ENCODE measurements around the gene ATP9A.

Gene ATP9A

GRCh38 chr20:51597389-51598231, 170.6 kb downstream of the ATP9A start:
- no peak for DNase-seq (ENCODE audit: low read depth)

DNA sequence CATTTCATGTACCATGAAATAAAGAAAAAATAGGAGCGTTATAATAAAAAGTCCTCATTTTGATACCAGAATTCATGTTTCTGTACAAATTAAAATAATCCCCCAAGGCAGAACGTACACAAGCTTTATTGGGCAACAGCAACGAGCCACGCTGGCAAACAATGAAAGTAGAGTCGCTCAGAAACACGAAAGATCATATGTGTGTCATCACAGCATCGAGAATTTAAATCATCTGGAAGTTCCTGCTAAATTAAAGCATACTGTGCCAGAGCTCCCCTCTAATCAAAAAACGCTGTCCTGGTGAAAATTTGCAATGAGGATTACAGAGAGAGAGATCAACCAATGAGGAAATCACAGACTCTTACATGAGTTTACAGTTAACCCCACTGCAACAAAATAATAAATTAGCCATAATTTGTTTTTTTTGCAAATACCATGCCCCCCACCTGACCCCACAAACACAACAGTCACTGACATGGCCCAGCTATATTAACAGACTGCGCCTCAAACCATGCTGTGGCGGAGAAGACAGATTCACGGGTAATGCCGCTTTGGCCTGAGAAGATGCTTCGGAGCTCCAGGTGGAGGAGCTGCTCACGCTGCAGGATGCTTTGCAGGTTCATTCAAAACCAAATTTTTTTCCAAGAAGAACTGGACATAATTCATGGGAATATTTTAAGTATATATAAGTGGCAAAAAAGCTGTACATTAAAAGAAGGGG, 171.4 kb downstream of the ATP9A start:
- DNase-seq (ENCODE audit: low read depth), result peak; percentile 32

DNA sequence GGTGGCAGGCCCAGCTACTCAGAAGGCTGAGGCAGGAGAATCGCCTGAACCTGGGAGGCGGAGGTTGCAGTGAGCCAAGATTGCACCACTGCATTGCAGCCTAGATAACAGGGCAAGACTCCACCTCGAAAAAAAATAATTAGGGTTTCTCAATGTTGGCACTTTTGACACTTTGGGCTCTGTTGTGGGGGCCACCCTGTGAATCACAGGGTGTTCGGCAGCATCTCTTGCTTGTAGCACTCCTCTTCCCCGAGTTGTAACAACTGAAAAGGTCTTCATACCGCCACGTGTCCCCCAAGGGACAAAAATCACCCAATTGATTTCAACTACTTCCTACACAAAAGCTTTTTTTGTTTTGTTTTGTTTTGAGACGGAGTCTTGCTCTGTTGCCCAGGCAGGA, 172.4 kb downstream of the ATP9A start:
- no peak for DNase-seq (ENCODE audit: low read depth)

- peak; percentile 83 for DNase-seq (ENCODE audit: low read depth)
Observed at GRCh38 chr20:51595058-51595532, 173.1 kb downstream of the ATP9A start.

- DNase-seq (ENCODE audit: low read depth), result no peak
Observed at GRCh38 chr20:51594236-51595057, 173.7 kb downstream of the ATP9A start.

DNA sequence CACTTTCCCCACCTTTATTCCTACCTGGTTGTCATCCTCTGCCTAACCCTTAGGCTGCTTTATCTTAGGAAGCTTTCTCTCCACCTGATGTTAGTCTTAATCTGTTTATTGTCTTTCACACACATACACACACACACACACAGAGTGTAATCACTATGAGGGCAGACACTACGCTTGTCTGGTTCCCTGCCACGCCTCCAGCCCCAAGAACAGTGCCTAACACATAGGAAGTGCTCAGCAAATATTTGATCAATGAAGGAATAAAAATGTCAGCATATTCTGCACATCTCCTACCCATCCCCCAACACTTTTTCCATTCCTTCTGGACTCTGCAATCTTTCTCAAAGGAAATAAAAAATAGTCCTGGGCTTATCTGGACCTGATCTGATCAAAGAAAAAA, 174.6 kb downstream of the ATP9A start:
- DNase-seq (ENCODE audit: low read depth), result no peak

DNA sequence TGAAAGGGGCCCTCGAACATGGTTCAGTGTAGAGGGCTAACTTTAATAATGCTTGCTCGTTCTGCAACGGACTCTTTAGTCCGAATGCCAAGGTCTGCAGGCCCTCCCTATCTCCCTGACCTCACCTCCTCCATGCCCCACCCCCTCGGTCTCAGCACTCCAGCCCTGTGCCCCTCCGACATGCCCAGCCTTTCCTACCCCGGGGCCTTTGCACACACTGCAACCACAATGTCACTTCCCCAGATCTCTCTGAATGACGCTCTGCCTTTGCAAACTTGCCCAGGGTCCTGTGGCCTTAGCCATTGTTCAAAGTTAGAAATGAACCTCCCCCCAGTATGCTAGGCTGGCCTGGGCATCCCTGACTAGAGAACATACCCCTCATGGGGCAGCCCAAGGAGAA, 175.6 kb downstream of the ATP9A start:
- DNase-seq (ENCODE audit: low read depth), result no peak

- no peak for DNase-seq (ENCODE audit: low read depth)
Observed at GRCh38 chr20:51591871-51592270, 176.3 kb downstream of the ATP9A start.

DNA sequence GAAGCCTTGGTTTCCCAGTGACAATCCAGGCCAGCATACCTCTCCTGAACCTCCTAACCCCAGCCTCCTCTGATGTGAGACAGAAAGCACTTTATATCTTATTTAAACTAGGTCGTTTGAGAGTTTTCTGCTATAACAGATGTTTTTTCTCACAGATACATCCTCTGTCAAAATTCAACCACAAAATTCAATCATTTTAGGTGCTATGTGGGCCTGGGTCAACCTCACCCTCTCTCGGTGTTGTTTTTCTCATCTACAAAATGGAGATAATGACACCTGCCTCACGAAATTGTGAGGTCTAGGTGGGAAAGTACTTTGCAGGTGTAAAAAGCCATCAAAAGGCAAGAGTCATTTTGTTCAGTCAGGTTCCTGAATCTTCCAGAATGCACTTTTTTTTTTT, 179.4 kb downstream of the ATP9A start:
- DNase-seq (ENCODE audit: low read depth), result no peak

DNA sequence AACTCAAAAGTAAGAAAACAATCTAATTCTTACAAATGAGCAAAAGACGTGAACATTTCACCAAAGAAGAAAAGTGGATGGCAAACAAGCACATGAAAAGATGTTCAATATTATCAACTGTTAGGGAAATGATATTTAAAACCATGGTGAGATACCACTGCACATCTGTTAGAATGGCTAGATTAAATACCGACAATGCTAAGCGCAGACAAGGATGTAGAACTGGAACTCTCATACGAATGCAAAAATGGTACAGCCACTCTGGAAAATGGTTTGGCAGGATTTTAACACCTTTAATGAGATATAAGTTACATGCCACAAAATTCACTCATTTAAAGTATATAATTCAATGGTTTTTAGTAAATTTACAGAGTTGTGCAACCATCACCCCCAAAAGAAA, 181.0 kb downstream of the ATP9A start:
- no peak for DNase-seq (ENCODE audit: low read depth)

DNA sequence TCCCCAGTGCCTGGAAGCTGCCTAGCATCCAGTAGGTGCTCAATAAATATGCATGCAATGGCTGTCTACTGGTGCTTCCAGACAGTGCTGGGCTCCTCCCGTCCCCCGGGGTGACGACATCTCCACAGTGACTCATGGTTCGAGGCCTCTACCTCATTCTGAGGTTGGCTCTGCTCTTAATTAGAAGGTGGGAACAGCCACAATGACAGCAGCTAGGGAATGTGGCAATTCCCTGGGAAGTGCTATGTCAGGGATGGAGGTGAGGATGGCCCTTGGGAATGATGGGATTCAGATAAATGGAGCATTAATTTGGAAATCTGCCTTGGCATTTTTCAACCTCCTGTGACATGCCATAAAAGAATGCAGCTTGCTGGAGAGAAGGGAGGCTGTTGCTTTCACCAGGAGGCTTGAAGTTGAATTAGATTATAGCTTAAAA, 182.2 kb downstream of the ATP9A start:
- DNase-seq (ENCODE audit: low read depth), result no peak

DNA sequence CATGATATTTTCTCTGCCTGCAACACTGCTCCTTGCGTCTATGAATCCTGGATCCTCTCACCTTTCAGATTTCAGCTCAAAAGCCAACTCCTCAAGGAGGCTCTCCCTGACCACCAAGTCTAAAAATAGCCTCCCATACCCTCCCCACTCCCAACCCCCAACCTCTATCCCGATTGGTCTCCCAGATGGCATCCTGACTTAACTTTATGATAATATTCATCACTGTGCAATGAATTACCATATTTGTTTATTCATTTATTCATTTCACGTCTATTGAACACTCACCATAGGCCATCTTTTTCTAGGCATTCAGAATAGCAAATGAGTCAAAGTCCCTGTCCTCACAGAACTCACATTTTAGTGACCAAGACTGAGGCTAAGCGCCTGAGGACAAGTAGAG, 183.0 kb downstream of the ATP9A start:
- no peak for DNase-seq (ENCODE audit: low read depth)

- DNase-seq (ENCODE audit: low read depth), result no peak
Observed at GRCh38 chr20:51584737-51585136, 183.5 kb downstream of the ATP9A start.

DNA sequence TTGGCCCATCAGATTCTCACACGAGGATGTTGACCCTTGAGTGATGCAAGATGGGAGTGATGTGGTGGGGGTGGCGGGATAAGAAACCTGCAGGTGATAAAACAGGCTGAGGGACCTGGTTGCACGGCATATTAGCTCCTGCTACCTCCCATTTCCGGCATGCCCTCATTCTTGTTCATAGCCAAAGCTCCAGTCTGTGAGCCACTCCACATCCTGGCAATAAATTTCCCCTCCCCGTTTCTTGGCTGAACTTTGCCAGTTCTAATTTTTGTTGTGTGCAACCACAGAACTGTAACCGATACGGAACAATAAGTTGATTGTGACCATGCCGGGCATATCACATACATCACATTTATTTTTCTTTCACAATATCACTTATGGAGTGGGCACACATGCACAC, 184.1 kb downstream of the ATP9A start:
- no peak for DNase-seq (ENCODE audit: low read depth)

DNA sequence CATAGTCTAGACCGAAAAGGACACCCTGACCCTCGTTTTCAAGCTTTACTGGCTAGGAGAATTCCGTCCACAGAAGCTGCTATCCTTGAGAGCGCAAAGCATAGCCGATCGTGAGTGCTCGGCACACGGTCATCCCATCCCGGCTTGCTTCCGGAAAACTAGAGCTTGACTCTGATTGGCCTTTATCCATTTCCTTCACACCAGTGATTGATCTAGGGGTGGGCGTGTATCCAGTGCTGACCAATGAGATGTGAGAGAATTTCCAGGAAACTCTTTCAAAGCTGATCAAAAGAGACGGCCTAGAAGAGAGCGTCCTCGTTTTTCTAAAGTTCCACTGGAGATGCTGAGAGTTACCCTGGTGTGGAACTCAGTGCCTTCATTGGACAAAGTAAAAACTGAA, 184.7 kb downstream of the ATP9A start:
- DNase-seq (ENCODE audit: low read depth), result no peak

GRCh38 chr20:51583073-51583472, 185.1 kb downstream of the ATP9A start:
- no peak for DNase-seq (ENCODE audit: low read depth)

DNA sequence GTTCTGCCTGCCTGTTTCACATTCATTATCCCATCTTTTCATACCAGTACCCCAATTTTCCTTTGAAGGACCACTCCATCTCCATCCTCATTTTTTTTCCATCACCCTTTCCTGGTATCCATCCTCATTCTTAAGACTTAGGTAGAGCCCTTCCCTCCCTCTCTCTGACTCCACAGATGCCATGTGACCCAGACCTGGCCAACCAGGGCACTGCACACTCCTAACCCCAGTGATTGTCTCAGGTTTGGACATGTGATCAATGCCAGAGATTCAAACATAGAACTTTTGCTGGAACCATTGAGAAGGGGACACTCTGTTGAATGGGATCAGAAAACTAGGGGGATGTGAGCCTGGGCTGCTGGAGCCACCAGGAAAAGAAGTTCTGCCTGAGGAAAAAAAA, 186.6 kb downstream of the ATP9A start:
- DNase-seq (ENCODE audit: low read depth), result no peak

DNA sequence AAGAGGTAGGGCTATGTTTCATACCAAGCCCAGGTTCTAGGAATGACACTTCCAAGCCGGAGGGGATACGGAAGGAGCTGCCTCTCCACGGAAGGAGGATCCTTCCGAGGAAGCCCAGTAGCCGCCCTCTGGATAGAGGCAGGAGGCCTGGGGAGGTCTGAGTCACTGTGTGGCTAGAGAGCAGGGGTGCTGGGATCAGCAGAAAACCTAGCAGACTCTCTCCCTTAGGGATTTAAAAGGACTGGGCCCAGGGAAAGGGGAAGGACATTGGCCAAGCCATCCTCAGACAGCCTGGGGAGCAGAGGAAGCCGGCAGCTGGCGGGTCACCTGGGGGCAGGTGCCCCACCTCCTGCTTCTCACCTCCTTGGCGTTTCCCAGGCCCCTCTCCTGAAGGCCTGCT, 189.1 kb downstream of the ATP9A start:
- DNase-seq (ENCODE audit: low read depth), result no peak

GRCh38 chr20:51578145-51578459, 190.1 kb downstream of the ATP9A start:
- DNase-seq (ENCODE audit: low read depth), result no peak

GRCh38 chr20:51577432-51578144, 190.6 kb downstream of the ATP9A start:
- DNase-seq (ENCODE audit: low read depth), result no peak

DNA sequence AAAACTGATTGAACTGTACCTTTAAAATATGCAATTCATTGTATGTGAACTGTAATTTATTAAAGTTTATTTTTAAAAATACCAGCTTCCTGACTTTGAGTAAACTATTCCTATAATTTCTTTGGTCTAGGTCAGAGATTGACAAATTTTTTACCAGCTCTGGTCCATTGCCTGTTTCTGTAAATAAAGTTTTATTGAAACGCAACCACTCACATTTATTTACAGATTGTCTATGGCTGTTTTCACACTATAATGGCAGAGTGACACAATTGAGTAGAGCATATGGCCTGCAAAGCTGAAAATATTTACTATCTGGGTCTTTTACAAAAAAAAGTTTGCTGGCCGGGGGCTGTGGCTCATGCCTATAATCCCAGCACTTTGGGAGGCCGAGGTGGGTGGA, 192.7 kb downstream of the ATP9A start:
- no peak for DNase-seq (ENCODE audit: low read depth)
